ENCODE data around the gene PPFIBP2. TPM values are rescaled to one million over a fixed set of nuclear protein-coding genes. Genes with fewer than 3 reads are reported as not detected.
A peak's percentile ranks its signal among the peaks of the same experiment; 100 is the strongest.

The PPFIBP2 gene
- total and polyA plus RNA-seq, 10 of the 15 experiments (the other 5 are each of a cell fraction or from before 2014, with no cell fraction given) = 17.3 to 56.3 (median 39.2) TPM

DNA sequence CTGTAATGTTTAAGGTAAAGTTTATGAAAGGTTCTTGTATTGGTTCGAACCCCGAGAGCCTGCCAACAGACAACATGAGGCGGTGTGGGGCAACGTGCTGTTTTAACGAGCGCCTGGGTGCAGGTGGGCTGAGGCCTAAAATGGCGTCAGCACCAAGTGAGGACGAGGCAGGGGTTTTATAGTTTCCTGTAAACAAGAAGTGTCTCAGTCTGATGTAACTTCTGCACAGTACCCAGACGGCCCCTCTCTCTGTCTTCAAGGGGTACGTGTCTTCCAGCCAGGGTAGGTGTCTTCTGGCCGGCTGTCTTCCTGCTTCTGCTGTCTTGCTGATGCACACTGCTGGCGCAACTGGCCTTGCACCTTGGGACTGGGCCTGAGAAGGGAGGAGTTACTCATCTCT, 2.7 kb downstream of the PPFIBP2 start (continued):
- TF ChIP-seq, protein P1, sequence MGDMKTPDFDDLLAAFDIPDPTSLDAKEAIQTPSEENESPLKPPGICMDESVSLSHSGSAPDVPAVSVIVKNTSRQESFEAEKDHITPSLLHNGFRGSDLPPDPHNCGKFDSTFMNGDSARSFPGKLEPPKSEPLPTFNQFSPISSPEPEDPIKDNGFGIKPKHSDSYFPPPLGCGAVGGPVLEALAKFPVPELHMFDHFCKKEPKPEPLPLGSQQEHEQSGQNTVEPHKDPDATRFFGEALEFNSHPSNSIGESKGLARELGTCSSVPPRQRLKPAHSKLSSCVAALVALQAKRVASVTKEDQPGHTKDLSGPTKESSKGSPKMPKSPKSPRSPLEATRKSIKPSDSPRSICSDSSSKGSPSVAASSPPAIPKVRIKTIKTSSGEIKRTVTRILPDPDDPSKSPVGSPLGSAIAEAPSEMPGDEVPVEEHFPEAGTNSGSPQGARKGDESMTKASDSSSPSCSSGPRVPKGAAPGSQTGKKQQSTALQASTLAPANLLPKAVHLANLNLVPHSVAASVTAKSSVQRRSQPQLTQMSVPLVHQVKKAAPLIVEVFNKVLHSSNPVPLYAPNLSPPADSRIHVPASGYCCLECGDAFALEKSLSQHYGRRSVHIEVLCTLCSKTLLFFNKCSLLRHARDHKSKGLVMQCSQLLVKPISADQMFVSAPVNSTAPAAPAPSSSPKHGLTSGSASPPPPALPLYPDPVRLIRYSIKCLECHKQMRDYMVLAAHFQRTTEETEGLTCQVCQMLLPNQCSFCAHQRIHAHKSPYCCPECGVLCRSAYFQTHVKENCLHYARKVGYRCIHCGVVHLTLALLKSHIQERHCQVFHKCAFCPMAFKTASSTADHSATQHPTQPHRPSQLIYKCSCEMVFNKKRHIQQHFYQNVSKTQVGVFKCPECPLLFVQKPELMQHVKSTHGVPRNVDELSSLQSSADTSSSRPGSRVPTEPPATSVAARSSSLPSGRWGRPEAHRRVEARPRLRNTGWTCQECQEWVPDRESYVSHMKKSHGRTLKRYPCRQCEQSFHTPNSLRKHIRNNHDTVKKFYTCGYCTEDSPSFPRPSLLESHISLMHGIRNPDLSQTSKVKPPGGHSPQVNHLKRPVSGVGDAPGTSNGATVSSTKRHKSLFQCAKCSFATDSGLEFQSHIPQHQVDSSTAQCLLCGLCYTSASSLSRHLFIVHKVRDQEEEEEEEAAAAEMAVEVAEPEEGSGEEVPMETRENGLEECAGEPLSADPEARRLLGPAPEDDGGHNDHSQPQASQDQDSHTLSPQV (IDR thresholded peaks at IDR 0.05) = no peak
- TF ChIP-seq, protein P2, sequence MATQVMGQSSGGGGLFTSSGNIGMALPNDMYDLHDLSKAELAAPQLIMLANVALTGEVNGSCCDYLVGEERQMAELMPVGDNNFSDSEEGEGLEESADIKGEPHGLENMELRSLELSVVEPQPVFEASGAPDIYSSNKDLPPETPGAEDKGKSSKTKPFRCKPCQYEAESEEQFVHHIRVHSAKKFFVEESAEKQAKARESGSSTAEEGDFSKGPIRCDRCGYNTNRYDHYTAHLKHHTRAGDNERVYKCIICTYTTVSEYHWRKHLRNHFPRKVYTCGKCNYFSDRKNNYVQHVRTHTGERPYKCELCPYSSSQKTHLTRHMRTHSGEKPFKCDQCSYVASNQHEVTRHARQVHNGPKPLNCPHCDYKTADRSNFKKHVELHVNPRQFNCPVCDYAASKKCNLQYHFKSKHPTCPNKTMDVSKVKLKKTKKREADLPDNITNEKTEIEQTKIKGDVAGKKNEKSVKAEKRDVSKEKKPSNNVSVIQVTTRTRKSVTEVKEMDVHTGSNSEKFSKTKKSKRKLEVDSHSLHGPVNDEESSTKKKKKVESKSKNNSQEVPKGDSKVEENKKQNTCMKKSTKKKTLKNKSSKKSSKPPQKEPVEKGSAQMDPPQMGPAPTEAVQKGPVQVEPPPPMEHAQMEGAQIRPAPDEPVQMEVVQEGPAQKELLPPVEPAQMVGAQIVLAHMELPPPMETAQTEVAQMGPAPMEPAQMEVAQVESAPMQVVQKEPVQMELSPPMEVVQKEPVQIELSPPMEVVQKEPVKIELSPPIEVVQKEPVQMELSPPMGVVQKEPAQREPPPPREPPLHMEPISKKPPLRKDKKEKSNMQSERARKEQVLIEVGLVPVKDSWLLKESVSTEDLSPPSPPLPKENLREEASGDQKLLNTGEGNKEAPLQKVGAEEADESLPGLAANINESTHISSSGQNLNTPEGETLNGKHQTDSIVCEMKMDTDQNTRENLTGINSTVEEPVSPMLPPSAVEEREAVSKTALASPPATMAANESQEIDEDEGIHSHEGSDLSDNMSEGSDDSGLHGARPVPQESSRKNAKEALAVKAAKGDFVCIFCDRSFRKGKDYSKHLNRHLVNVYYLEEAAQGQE (IDR thresholded peaks at IDR 0.05; ENCODE audit: low read depth, low read length) = no peak
- TF ChIP-seq, protein P3, sequence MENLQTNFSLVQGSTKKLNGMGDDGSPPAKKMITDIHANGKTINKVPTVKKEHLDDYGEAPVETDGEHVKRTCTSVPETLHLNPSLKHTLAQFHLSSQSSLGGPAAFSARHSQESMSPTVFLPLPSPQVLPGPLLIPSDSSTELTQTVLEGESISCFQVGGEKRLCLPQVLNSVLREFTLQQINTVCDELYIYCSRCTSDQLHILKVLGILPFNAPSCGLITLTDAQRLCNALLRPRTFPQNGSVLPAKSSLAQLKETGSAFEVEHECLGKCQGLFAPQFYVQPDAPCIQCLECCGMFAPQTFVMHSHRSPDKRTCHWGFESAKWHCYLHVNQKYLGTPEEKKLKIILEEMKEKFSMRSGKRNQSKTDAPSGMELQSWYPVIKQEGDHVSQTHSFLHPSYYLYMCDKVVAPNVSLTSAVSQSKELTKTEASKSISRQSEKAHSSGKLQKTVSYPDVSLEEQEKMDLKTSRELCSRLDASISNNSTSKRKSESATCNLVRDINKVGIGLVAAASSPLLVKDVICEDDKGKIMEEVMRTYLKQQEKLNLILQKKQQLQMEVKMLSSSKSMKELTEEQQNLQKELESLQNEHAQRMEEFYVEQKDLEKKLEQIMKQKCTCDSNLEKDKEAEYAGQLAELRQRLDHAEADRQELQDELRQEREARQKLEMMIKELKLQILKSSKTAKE (IDR thresholded peaks at IDR 0.05; ENCODE audit: low read depth, poor library complexity, severe bottlenecking) = no peak
- TF ChIP-seq HCFC1 (IDR thresholded peaks at IDR 0.05; ENCODE audit: low read length) (no peak), WRNIP1 (IDR thresholded peaks at IDR 0.05; ENCODE audit: borderline replicate concordance, low read depth, low read length) (no peak), SREBF1 (IDR thresholded peaks at IDR 0.05; ENCODE audit: low read length) (no peak), NFXL1 (IDR thresholded peaks at IDR 0.05; ENCODE audit: borderline replicate concordance) (no peak), EED (IDR thresholded peaks at IDR 0.05; ENCODE audit: low read depth) (no peak), TAF1 (IDR thresholded peaks at IDR 0.05; ENCODE audit: borderline replicate concordance, low read depth, low read length) (no peak), RAD51 (IDR thresholded peaks at IDR 0.05) (no peak), KDM1A (IDR thresholded peaks at IDR 0.05; ENCODE audit: borderline replicate concordance) (no peak), ZZZ3 (IDR thresholded peaks at IDR 0.05; ENCODE audit: control insufficient read depth, insufficient read length, low read depth) (no peak), RAD21 (IDR thresholded peaks at IDR 0.05; ENCODE audit: insufficient read depth, low read depth, low read length) (no peak), YY1 (IDR thresholded peaks at IDR 0.05; ENCODE audit: low read depth, low read length) (peak; percentile 75), GABPA (IDR thresholded peaks at IDR 0.05; ENCODE audit: low read depth) (no peak), MTA2 (IDR thresholded peaks at IDR 0.05; ENCODE audit: low read depth) (no peak), FOXM1 (IDR thresholded peaks at IDR 0.05; ENCODE audit: low read depth, low read length) (no peak), POU2F2 (IDR thresholded peaks at IDR 0.05; ENCODE audit: borderline replicate concordance, low read depth, low read length) (no peak)
- TF ChIP-seq, protein P4, sequence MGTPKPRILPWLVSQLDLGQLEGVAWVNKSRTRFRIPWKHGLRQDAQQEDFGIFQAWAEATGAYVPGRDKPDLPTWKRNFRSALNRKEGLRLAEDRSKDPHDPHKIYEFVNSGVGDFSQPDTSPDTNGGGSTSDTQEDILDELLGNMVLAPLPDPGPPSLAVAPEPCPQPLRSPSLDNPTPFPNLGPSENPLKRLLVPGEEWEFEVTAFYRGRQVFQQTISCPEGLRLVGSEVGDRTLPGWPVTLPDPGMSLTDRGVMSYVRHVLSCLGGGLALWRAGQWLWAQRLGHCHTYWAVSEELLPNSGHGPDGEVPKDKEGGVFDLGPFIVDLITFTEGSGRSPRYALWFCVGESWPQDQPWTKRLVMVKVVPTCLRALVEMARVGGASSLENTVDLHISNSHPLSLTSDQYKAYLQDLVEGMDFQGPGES (IDR thresholded peaks at IDR 0.05) = no peak

All from GM12878 (cell line).